Occipital lobe (tissue), 2 donors: ENCODE results near the gene ASB8. TPM values are rescaled to one million over a fixed set of nuclear protein-coding genes. Genes with fewer than 3 reads are reported as not detected.
A peak's percentile ranks its signal among the peaks of the same experiment; 100 is the strongest.
"Not testable (repeated sequence)": the region's sequence is repeated elsewhere in the genome, so short reads cannot be mapped to it uniquely, and the experiment has no call there.

Experiments used
- DNase-seq: peaks from one replicate; lab custom pipeline; 2025; lab: John Stamatoyannopoulos, UW
- total RNA-seq: library from RNA; depleted of rRNA; stranded (reverse); fragments of >200 nt; gene quantifications from one replicate; pipeline ENCODE4 v1.2.3, GENCODE V29; 2014

The ASB8 gene
- total RNA-seq, 1 donor from 2014 or later = 38.8 TPM

DNA sequence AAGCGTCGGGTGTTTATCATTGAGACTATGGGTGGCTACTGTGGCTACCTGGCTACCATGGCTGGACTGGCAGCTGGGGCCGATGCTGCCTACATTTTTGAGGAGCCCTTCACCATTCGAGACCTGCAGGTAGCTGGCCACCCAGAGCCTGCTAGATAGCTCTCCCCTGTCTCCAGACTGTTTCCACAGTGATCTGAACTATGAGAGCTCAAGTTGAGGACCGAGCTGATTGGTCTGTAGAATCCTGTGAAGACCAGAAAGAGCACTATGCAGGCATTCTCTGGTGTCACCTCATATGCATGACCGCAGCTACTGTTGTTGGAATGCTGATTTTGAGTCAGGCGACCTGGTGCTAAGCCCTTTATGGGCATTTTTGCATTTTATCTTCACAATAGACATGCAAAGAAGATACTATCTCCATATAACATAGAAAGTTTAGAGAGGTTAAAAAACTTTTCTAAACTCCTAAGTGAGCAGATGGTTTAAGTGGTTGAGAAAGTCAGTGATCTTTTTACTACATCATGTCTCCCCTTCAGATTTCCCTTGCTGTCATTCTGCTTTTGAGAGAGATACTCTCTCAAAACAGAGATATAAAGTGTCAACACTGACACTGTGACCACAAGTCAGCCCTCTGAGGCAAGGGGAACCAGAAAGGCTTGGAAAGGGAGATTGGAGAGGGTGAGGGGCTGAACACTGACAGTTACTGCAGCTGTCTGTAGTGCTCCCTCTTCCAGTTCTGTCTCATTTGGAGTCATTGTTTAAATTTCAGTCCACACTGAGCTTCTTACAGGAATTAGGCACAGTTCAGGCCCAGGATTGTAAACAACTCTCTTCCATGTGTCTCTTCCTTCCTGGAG, 14.3 kb downstream of the ASB8 start:
- no peak for DNase-seq

- no peak for DNase-seq
Measured at GRCh38 chr12:48135027-48135426, 22.3 kb downstream of the ASB8 start.

GRCh38 chr12:48132826-48133225, 24.5 kb downstream of the ASB8 start:
- DNase-seq = no peak

GRCh38 chr12:48131517-48131916, 25.8 kb downstream of the ASB8 start:
- no peak for DNase-seq

- DNase-seq = no peak
Measured at GRCh38 chr12:48129376-48129775, 27.9 kb downstream of the ASB8 start.

DNA sequence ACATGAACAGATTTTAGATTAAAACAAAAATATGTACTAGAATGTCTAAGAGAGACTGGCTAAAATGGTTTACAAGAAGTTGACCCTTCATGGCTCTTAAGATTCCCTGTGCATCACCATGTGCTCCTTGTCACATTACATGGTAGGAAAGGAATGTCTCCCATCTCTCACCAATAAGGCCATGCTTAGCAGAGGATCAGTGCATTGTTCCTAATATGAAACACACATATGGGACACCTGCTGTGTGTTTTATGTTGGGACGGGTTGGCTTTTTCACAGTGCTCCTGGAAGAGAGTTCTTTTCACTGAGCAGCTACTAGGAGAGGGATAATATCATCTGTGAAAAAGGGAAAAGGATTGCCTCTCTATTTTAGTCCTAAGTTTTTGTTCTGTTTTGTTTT, 28.5 kb downstream of the ASB8 start:
- no peak for DNase-seq

- DNase-seq = no peak
Measured at GRCh38 chr12:48126953-48127630, 30.2 kb downstream of the ASB8 start.

DNA sequence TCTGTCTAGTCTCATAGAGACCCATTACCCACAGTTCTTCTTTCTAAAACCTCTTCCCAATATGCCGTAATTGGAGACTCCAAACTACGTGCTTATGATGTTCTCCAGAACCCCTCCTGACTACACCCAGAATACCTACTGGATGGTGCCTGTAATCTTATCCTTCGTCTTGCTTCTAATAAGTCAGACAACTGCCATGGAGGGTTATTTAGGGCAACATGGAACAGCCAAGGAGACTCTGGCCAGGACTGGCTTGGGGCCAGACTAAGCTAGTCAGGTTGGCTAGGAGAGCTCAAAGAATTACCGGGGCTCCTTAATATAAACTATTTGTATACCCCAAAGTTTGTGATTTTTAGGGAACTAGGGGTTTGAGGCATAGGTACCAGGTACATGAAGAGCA, 31.3 kb downstream of the ASB8 start:
- no peak for DNase-seq

DNA sequence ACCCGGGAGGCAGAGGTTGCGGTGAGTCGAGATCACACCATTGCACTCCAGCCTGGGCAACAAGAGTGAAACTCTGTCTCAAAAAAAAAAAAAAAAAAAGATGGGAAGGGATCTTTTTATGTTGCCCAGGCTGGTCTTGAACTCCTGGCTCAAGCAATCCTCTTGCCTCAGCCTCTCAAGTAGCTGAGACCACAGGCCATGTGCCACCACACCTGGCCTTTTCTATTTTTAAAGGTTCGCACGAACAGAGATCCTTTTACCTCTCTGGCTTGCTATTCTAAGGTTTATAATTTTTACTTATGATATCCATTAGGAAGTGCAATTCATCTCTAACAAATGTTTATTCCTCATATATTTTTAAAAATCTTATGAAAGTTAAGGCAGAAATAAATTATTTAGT, 31.8 kb downstream of the ASB8 start:
- not testable (repeated sequence) for DNase-seq

DNA sequence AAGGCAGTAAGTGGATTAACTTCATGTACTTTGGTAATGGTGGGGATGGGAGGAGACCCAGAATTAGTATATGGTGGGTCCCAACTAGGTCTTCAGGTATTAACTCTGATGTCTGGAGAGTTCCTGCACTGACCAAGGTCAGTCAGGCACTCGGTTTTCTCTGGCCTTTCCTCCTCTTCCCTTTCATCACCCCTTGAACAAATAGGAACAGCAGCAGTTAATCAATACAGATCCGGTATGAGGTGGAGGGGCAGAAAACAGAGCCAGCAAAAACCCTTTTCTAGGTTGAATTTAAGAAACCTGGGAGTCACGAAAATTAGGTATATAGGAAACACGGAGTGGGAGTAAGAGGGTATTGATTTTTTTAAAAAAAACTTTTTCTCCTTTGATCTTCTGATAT, 34.1 kb downstream of the ASB8 start:
- DNase-seq = no peak

DNA sequence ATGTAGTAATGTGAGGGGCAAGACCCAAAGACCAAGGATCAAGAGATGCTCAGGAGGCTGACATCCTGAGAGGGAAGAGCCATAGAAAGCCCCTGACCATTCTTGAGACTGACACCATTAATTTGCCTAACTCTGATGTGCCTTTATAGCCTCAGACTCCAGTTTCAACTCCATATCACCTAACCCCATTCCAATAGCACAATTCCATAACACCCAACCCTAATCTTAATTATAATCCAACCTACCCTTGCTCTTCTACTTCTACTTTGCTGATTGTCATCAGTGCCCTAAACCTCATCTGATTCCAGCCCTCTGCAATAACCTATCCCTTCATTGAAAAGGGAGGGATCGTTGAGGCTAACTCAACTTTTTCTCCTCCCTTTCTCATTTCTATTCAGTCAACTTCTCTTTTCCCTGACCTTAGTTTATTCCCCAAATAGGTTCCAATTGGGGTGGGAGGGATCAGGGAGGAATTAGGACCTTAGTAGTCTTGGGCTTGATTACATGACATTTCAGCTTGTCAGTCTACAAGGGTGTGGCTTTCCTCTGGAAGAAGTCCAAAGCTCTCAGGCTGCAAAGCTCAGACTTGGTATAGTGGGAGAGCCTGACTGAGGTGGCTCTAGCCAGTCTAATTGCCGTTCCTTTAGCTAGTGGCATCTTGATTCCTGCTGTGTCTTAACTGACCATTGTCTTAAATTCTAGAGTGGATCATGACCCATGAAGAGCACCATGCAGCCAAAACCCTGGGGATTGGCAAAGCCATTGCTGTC, 35.1 kb downstream of the ASB8 start:
- no peak for DNase-seq

GRCh38 chr12:48121522-48121921, 35.8 kb downstream of the ASB8 start:
- no peak for DNase-seq

DNA sequence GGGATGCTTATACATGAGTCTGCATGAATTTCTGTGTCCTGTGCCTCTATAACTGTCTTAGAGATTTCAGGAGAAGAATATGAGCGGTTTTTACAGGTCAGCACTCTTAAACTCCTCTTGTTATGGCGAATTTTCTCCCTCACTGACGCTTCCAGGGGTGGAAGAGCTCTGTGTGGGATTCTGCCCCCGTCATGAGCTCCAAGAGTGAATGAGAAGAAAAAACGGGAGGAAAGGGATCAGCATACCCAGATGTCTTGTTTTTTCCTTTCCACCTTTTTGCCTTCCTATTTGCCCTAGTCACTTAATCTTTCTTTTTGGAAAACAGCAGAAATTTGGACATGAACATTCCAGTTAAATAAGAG, 37.5 kb downstream of the ASB8 start:
- no peak for DNase-seq

GRCh38 chr12:48119078-48119833, 38.1 kb downstream of the ASB8 start, which contains the start of gene PFKM:
TSS of gene PFKM (plus strand) at chr12:48119364. CDS start at chr12:48122775, 3,411 bp downstream.
- DNase-seq = peak; percentile 83

DNA sequence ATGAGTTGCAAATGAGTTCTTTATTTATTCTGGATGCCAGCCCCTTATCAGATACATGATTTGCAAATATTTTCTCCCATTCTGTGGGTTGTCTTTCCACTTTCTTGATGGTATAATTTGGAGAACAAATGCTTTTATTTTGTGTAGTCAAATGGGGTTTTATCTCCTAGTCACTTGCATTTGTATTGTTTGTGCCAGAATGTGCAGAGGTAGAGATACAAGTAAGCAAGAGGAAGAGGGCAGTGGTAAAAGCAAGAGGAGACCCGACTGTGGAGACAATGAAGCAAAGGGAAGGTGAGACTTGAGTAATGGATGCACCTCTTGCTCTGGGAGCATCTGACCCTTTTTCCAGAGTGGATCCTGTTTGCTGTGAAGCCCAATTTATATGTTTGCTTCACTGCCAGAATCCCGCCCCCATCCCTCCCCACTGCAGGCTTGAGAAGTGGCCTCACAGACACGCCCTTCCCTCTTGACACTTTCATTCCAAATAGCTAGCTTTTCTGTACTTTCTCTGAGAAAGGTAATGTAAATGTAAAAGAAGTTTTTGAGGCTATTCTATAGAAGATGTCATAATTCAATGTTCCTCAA, 38.9 kb downstream of the ASB8 start:
- no peak for DNase-seq

GRCh38 chr12:48115957-48116356, 41.4 kb downstream of the ASB8 start:
- DNase-seq = no peak

GRCh38 chr12:48111312-48111693, 46.0 kb downstream of the ASB8 start:
- not testable (repeated sequence) for DNase-seq

- no peak for DNase-seq
Measured at GRCh38 chr12:48110691-48111311, 46.5 kb downstream of the ASB8 start.

GRCh38 chr12:48109424-48109823, 47.9 kb downstream of the ASB8 start:
- DNase-seq = no peak
